Neural progenitor cell (in vitro differentiated cells): ENCODE results near the gene LHX2. TPM values are rescaled to one million over a fixed set of nuclear protein-coding genes. Genes with fewer than 3 reads are reported as not detected.

Experiments
- DNase-seq: peaks from one replicate; pipeline ENCODE4 v3.0.0-alpha.2; 2016; ENCODE audit warnings: low spot score
- H2AFZ ChIP-seq: fragments of 200-600 bp; sonication (generic); replicated peaks from 2 replicates; pipeline ENCODE4 v1.6.1; 2016; ENCODE audit warnings: antibody characterized with exemption
- H3F3A ChIP-seq: fragments of 200-600 bp; sonication (generic); 2 replicates; pipeline ENCODE4 v1.6.1; 2016; ENCODE audit warnings: antibody characterized with exemption, low read depth
- H3K27ac ChIP-seq: fragments of 200-600 bp; sonication (generic); 2 replicates; pipeline ENCODE4 v1.5.1; 2016; ENCODE audit warnings: mild to moderate bottlenecking
- H3K27me3 ChIP-seq: fragments of 200-600 bp; sonication (generic); 2 replicates; pipeline ENCODE4 v1.6.1; 2016; ENCODE audit warnings: mild to moderate bottlenecking, moderate library complexity
- H3K36me3 ChIP-seq: fragments of 200-600 bp; sonication (generic); 2 replicates; pipeline ENCODE4 v1.5.1; 2016
- H3K4me1 ChIP-seq: fragments of 200-600 bp; sonication (generic); 2 replicates; pipeline ENCODE4 v1.6.1; 2016; ENCODE audit warnings: mixed run types
- H3K4me2 ChIP-seq: fragments of 200-600 bp; sonication (generic); 2 replicates; pipeline ENCODE4 v1.6.1; 2016
- H3K4me3 ChIP-seq: fragments of 200-600 bp; sonication (generic); 2 replicates; pipeline ENCODE4 v1.5.1; 2016
- H3K79me2 ChIP-seq: fragments of 200-600 bp; sonication (generic); 2 replicates; pipeline ENCODE4 v1.6.1; 2016; ENCODE audit warnings: low read depth
- H3K9ac ChIP-seq: fragments of 200-600 bp; sonication (generic); 2 replicates; pipeline ENCODE4 v1.6.1; 2016
- H3K9me3 ChIP-seq: fragments of 200-600 bp; sonication (generic); 2 replicates; pipeline ENCODE4 v1.5.1; 2016; ENCODE audit warnings: low read depth
- H4K20me1 ChIP-seq: fragments of 200-600 bp; sonication (generic); 2 replicates; pipeline ENCODE4 v1.6.1; 2016; ENCODE audit warnings: low read depth
- H3K27ac Mint-ChIP-seq: 3 replicates; pipeline ENCODE4 v1.8.0; 2021; ENCODE audit warnings: mixed read lengths
- H3K27me3 Mint-ChIP-seq: 2 replicates; pipeline ENCODE4 v1.8.0; 2022; ENCODE audit warnings: low read depth, mild to moderate bottlenecking, inconsistent platforms, moderate library complexity, mixed read lengths; ENCODE audit not compliant: insufficient read depth
- H3K36me3 Mint-ChIP-seq: 3 replicates; pipeline ENCODE4 v1.8.0; 2021; ENCODE audit warnings: mixed read lengths
- H3K4me1 Mint-ChIP-seq: 3 replicates; pipeline ENCODE4 v1.8.0; 2021; ENCODE audit warnings: mixed read lengths
- H3K4me3 Mint-ChIP-seq: 3 replicates; pipeline ENCODE4 v1.8.0; 2021; ENCODE audit warnings: mild to moderate bottlenecking, moderate library complexity, mixed read lengths
- H3K9me3 Mint-ChIP-seq: 3 replicates; pipeline ENCODE4 v1.8.0; 2020; ENCODE audit warnings: mixed read lengths
- EZH2 ChIP-seq: fragments of 200-600 bp; sonication (generic); IDR thresholded peaks from 2 replicates; pipeline ENCODE4 v1.6.1; 2017; ENCODE audit warnings: antibody characterized with exemption, mild to moderate bottlenecking, moderate library complexity
- EZH2phosphoT487 ChIP-seq: fragments of 200-600 bp; sonication (generic); IDR thresholded peaks from 2 replicates; pipeline ENCODE4 v1.6.1; 2017; ENCODE audit warnings: antibody characterized with exemption
- total RNA-seq: library from RNA; depleted of rRNA; stranded (reverse); fragments of >200 nt; gene quantifications from 2 replicates; pipeline ENCODE4 v1.2.3, GENCODE V29; 2015; ENCODE audit warnings: low replicate concordance
- TF ChIP-seq, protein P1 (sequence below): fragments of 200-600 bp; sonication (generic); IDR thresholded peaks from 2 replicates; pipeline ENCODE4 v1.5.1; 2017; ENCODE audit warnings: antibody characterized with exemption, mild to moderate bottlenecking

LHX2 gene
- total RNA-seq, 1 donor from 2014 or later = 36.3 TPM

DNA sequence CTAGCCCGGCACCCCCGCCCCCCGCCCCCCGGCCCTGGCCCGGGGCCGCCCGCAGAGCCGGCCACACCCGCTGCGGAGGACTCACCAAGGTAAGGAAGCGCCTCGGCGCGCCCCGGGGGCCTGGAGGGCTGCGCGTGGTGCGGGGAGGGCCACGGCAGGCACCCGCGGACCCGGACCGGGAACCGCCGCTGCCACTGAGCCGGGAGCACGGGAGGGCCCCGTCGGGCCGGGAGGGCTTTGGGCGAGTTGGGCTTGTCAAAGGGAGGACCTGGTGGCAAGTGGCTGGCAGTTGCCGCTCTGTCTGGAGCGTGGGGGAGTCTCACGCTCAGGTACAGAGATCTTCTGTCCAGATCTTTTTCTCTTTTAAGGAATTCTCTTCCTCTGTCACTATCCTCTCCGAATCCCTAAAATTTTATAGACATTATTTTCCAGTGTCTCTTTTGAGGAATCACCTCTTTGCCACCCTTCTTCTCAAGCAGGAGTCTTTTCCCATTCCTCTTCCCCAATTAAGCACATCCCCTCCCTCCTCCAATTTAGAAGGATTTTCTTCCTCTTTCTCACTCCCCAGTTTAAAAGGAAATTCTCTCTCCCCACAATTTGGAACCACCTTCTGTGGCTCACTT lies 11.3 kb upstream of the LHX2 start:
- H3K27me3 ChIP-seq = peaks cover 92% of the 10 kb centered on the region
- H2AFZ ChIP-seq = no peak overlapping the region
- peak; percentile 55 for DNase-seq
- peaks cover 40% of the 10 kb centered on the region for H4K20me1 ChIP-seq
- Mint-ChIP-seq H3K27me3 (peaks cover 86% of the 10 kb centered on the region), H3K36me3 (no peaks in the 10 kb centered on the region), H3K27ac (no peak overlapping the region), H3K4me1 (peaks cover 41% of the 10 kb centered on the region), H3K4me3 (peak overlapping the region; percentile 83), H3K9me3 (peaks cover 6% of the 10 kb centered on the region)
- H3K4me2 ChIP-seq = peak overlapping the region; percentile 92
- H3K36me3 ChIP-seq = no peaks in the 10 kb centered on the region
- no peaks in the 10 kb centered on the region for H3K9me3 ChIP-seq
- peaks cover 39% of the 10 kb centered on the region for H3K79me2 ChIP-seq
- H3K9ac ChIP-seq = no peak overlapping the region
- peaks cover 80% of the 10 kb centered on the region for H3F3A ChIP-seq
- TF ChIP-seq EZH2phosphoT487 (no peak), EZH2 (no peak)
- TF ChIP-seq, protein P1, sequence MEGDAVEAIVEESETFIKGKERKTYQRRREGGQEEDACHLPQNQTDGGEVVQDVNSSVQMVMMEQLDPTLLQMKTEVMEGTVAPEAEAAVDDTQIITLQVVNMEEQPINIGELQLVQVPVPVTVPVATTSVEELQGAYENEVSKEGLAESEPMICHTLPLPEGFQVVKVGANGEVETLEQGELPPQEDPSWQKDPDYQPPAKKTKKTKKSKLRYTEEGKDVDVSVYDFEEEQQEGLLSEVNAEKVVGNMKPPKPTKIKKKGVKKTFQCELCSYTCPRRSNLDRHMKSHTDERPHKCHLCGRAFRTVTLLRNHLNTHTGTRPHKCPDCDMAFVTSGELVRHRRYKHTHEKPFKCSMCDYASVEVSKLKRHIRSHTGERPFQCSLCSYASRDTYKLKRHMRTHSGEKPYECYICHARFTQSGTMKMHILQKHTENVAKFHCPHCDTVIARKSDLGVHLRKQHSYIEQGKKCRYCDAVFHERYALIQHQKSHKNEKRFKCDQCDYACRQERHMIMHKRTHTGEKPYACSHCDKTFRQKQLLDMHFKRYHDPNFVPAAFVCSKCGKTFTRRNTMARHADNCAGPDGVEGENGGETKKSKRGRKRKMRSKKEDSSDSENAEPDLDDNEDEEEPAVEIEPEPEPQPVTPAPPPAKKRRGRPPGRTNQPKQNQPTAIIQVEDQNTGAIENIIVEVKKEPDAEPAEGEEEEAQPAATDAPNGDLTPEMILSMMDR = no peak
- H3K4me1 ChIP-seq = peaks cover 78% of the 10 kb centered on the region
- peak overlapping the region; percentile 83 for H3K4me3 ChIP-seq
- peak overlapping the region; percentile 86 for H3K27ac ChIP-seq

DNA sequence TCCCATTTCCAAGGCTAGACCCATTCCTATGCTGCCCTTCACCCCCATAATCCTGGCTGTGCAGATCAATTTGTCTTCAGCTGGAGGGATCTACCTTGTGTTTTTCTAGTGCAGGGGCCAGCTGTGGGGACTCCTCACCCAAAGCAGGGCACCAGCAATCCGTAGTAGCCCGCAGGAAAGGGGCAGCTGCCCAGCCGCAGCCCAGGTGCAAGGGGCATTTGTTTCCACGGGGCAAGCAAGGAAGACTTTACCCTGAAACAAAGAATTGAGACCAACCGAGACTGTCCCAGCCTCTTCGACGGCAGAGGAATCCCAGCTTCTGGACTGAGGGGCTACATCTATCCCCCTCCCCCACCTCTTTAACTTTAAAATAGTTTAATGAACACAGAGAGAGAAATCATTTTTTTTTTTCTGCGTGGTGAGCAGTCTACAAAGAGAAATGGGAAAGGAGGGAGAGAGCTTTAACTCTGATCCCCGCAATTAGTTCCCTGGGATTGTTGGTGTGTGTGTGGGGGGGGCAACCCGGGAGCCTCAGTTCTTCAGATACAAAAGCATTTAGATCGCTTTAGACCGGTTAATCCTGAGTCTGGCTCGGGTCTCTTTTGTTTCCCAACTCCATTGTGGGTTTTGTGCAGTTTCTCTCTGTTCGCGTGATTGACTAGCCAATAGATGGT lies 10.6 kb upstream of the LHX2 start:
- no peaks in the 10 kb centered on the region for H3K36me3 Mint-ChIP-seq
- peak overlapping the region; percentile 83 for H3K4me3 ChIP-seq

DNA sequence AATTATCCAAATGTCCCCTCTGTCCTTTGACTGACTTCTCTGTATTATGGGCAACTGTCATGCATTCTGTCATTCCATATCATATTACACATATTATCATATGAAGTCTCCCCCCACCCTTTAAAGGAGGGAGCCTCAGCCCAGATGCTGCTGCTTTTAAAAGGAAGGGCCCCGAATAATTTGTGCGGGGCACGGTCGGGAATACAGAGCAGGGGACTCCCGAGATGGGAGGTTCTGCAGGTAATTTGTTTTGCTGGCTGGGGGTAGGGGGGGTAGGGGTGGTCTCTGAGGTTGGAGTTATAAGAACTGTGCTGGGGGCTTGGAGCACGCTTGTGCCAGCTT lies 10.1 kb upstream of the LHX2 start:
- Histone ChIP-seq H2AFZ (no peak overlapping the region), H4K20me1 (peaks cover 52% of the 10 kb centered on the region), H3K27me3 (peaks cover 92% of the 10 kb centered on the region), H3K79me2 (peaks cover 50% of the 10 kb centered on the region), H3K4me2 (peak overlapping the region; percentile 92), H3K4me1 (peaks cover 86% of the 10 kb centered on the region), H3K9ac (no peak overlapping the region), H3F3A (peaks cover 88% of the 10 kb centered on the region), H3K9me3 (no peaks in the 10 kb centered on the region), H3K4me3 (peak overlapping the region; percentile 83), H3K36me3 (no peaks in the 10 kb centered on the region), H3K27ac (peak overlapping the region; percentile 15)
- no peak for DNase-seq
- Mint-ChIP-seq H3K4me1 (peaks cover 39% of the 10 kb centered on the region), H3K27me3 (peaks cover 87% of the 10 kb centered on the region), H3K27ac (no peak overlapping the region), H3K9me3 (peaks cover 6% of the 10 kb centered on the region), H3K36me3 (no peaks in the 10 kb centered on the region), H3K4me3 (peak overlapping the region; percentile 83)
- TF ChIP-seq EZH2phosphoT487 (no peak), EZH2 (no peak)
- TF ChIP-seq, protein P1 = no peak

More for the DNA sequence above, 10.6 kb upstream of the LHX2 start:
- H3F3A ChIP-seq = peaks cover 86% of the 10 kb centered on the region
- peaks cover 6% of the 10 kb centered on the region for H3K9me3 Mint-ChIP-seq
- H3K4me2 ChIP-seq = peak overlapping the region; percentile 92
- no peaks in the 10 kb centered on the region for H3K9me3 ChIP-seq
- no peak overlapping the region for H2AFZ ChIP-seq
- H3K27me3 ChIP-seq = peaks cover 92% of the 10 kb centered on the region
- H3K36me3 ChIP-seq = no peaks in the 10 kb centered on the region
- H3K27me3 Mint-ChIP-seq = peaks cover 86% of the 10 kb centered on the region
- H3K4me1 Mint-ChIP-seq = peaks cover 41% of the 10 kb centered on the region
- peak overlapping the region; percentile 83 for H3K4me3 Mint-ChIP-seq
- H4K20me1 ChIP-seq = peaks cover 47% of the 10 kb centered on the region
- H3K27ac ChIP-seq = peak overlapping the region; percentile 86
- DNase-seq = peak; percentile 95
- peaks cover 45% of the 10 kb centered on the region for H3K79me2 ChIP-seq
- peaks cover 84% of the 10 kb centered on the region for H3K4me1 ChIP-seq
- TF ChIP-seq EZH2 (peak; percentile 62), EZH2phosphoT487 (peak; percentile 47)
- TF ChIP-seq, protein P1 = no peak
- H3K9ac ChIP-seq = no peak overlapping the region
- H3K27ac Mint-ChIP-seq = no peak overlapping the region
